ENCODE measurements around the gene DOCK3. TPM values are rescaled to one million over a fixed set of nuclear protein-coding genes. Genes with fewer than 3 reads are reported as not detected.
"Not testable (repeated sequence)": the region's sequence is repeated elsewhere in the genome, so short reads cannot be mapped to it uniquely, and the experiment has no call there.

DOCK3 gene
- total and polyA plus RNA-seq, 2 donors (not counting 3 experiments of a cell fraction or from before 2014, with no cell fraction given) = 0.08 to 0.13 TPM

GRCh38 chr3:50972029-50972428, 297.3 kb downstream of the DOCK3 start:
- CTCF ChIA-PET = interaction anchor here (0.7 to 3.5 kb wide), 15 partner anchors 10 to 462 kb away, joined by 3 to 90 read pairs (median 5); partner anchors contain the start of genes HEMK1 and MAPKAPK3
- dilution Hi-C loops (cut with MboI; ENCODE audit: extremely low pct_ligation_motif_present, low sequenced_read_pairs) = no loop called here
- intact Hi-C loops (cut with micrococcal nuclease) = loop anchor here (5.0 kb wide), 1 partner anchor 355 kb away; the partner anchor contains the start of gene MAPKAPK3
- Histone ChIP-seq H3K4me3 (replicated peaks in 1 of 3; ENCODE audit: insufficient read depth in 1 of 3, low read depth in 1 of 3, low read length in 3 of 3) (no peak overlapping the region), H3K9me3 (replicated peaks; ENCODE audit: control insufficient read depth, insufficient read depth, low read length) (no peaks in the 10 kb centered on the region), H3K4me2 (ENCODE audit: insufficient read depth, low read length) (no peak overlapping the region), H4K20me1 (replicated peaks; ENCODE audit: control insufficient read depth, extremely low read depth, insufficient read depth, low read length) (no peaks in the 10 kb centered on the region), H3K79me2 (ENCODE audit: control insufficient read depth, insufficient read depth, low read length) (no peaks in the 10 kb centered on the region), H3K27ac (ENCODE audit: insufficient read depth, low read depth, low read length) (no peak overlapping the region), H2AFZ (ENCODE audit: low read depth, low read length) (no peak overlapping the region), H3K27me3 (ENCODE audit: control insufficient read depth in 2 of 2, insufficient read depth in 2 of 2, low read length in 2 of 2) (no peaks in the 10 kb centered on the region), H3K4me1 (ENCODE audit: control insufficient read depth, extremely low read depth, insufficient read depth, low read length) (no peaks in the 10 kb centered on the region), H3K36me3 (ENCODE audit: control insufficient read depth in 2 of 2, extremely low read depth in 1 of 2, insufficient read depth in 2 of 2, low read length in 2 of 2) (no peaks in the 10 kb centered on the region), H3K9ac (replicated peaks; ENCODE audit: extremely low read depth, insufficient read depth, low read length) (no peak overlapping the region), H3K9me1 (replicated peaks; ENCODE audit: control insufficient read depth, extremely low read depth, insufficient read depth, low read length) (no peaks in the 10 kb centered on the region)
- POLR2A ChIA-PET = no interaction called here
- BruUV-seq (replicated peaks) = no TSS peak
- DNase-seq (ENCODE audit: low read depth, low spot score) (no peak), FAIRE-seq (no peak)
- TF ChIP-seq MYC (IDR thresholded peaks at IDR 0.05; ENCODE audit: low read depth, low read length) (no peak), FOS (IDR thresholded peaks at IDR 0.05; ENCODE audit: borderline replicate concordance, insufficient read depth, low read length) (no peak), MAX (IDR thresholded peaks at IDR 0.05; ENCODE audit: insufficient read depth, insufficient read length) (no peak), EZH2 (IDR thresholded peaks at IDR 0.05; ENCODE audit: borderline replicate concordance, low read depth, low read length, severe bottlenecking) (no peak)

- BruUV-seq (replicated peaks); FAIRE-seq: not testable (repeated sequence)
Observed at GRCh38 chr3:50978586-50978985, 303.9 kb downstream of the DOCK3 start.

More at GRCh38 chr3:50978586-50978985, 303.9 kb downstream of the DOCK3 start:
- POLR2A ChIA-PET; dilution Hi-C loops (cut with MboI; ENCODE audit: extremely low pct_ligation_motif_present, low sequenced_read_pairs); H3K9me1 ChIP-seq (replicated peaks; ENCODE audit: control insufficient read depth, extremely low read depth, insufficient read depth, low read length); H3K9me3 ChIP-seq (replicated peaks; ENCODE audit: control insufficient read depth, insufficient read depth, low read length); intact Hi-C loops (cut with micrococcal nuclease); H3K79me2 ChIP-seq (ENCODE audit: control insufficient read depth, insufficient read depth, low read length); H3K27me3 ChIP-seq (ENCODE audit: control insufficient read depth in 2 of 2, insufficient read depth in 2 of 2, low read length in 2 of 2); H4K20me1 ChIP-seq (replicated peaks; ENCODE audit: control insufficient read depth, extremely low read depth, insufficient read depth, low read length); DNase-seq (ENCODE audit: low read depth, low spot score); H3K4me2 ChIP-seq (ENCODE audit: insufficient read depth, low read length); H2AFZ ChIP-seq (ENCODE audit: low read depth, low read length); H3K9ac ChIP-seq (replicated peaks; ENCODE audit: extremely low read depth, insufficient read depth, low read length); H3K4me3 ChIP-seq (replicated peaks in 1 of 3; ENCODE audit: insufficient read depth in 1 of 3, low read depth in 1 of 3, low read length in 3 of 3); H3K27ac ChIP-seq (ENCODE audit: insufficient read depth, low read depth, low read length); H3K36me3 ChIP-seq (ENCODE audit: control insufficient read depth in 2 of 2, extremely low read depth in 1 of 2, insufficient read depth in 2 of 2, low read length in 2 of 2); H3K4me1 ChIP-seq (ENCODE audit: control insufficient read depth, extremely low read depth, insufficient read depth, low read length): not testable (repeated sequence)
- CTCF ChIA-PET = interaction anchor here (1.4 kb wide), 1 partner anchor 393 kb away, joined by 6 read pairs; no protein-coding TSS in a partner anchor

Measured in endothelial cell of umbilical vein (primary cell).